Measurements from ENCODE around the gene CEBPZ.
"Not testable (repeated sequence)": the region's sequence is repeated elsewhere in the genome, so short reads cannot be mapped to it uniquely, and the experiment has no call there.

Gene CEBPZ

DNA sequence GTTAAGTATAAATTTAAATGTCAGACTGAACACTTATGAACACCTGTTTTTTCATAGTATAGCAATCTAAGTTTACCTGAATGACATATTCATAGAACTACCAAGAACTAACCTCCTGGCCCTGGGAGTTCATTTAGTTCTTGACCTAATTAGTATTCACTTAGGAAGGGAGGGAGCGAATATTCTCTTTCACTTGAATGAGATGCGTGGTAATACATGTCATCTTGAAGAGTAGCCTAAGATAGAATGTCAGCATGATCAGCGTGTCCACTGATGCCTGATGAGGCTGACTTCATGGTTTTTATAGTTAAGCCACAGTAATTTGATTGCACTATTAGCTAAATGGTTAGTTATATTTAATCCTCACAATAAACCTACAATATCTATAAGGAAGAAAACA lies 13.4 kb upstream of the CEBPZ start:
- TF ChIP-seq POLR2AphosphoS5 (IDR thresholded peaks at IDR 0.05; ENCODE audit: low read depth, low read length): no peak
- no peak for TF ChIP-seq TAF1 (IDR thresholded peaks at IDR 0.05; ENCODE audit: borderline replicate concordance, low read depth, low read length)
- no peak for TF ChIP-seq POLR2A (IDR thresholded peaks at IDR 0.05; ENCODE audit: low read depth, low read length)
- FAIRE-seq (no peak), DNase-seq (ENCODE audit: insufficient read length) (no peak)

DNA sequence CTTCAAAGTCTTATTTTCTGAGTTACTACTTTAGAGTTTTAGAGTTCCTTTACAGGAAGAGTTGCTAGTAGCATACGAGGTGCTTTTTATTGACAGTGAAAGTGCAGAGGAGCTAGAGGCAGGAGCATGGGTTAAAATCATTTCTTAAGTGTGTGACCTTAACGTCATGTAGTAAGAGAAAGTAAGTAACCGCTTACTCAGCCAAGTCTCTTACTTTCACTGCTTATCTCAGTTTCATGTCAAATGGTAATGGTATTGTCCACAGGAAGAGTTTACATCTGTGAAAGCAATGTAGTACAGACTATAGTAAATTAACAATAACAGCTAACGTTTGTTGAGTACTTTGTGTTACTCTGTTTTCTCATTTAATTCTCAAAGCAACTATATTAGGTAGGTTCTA lies 12.6 kb upstream of the CEBPZ start:
- DNase-seq (ENCODE audit: insufficient read length) (no peak), FAIRE-seq (no peak)
- TF ChIP-seq POLR2A (IDR thresholded peaks at IDR 0.05; ENCODE audit: low read depth, low read length): no peak
- no peak for TF ChIP-seq TAF1 (IDR thresholded peaks at IDR 0.05; ENCODE audit: borderline replicate concordance, low read depth, low read length)
- no peak for TF ChIP-seq POLR2AphosphoS5 (IDR thresholded peaks at IDR 0.05; ENCODE audit: low read depth, low read length)

GRCh38 chr2:37243435-37243834 lies 12.0 kb upstream of the CEBPZ start:
- no peak for TF ChIP-seq TAF1 (IDR thresholded peaks at IDR 0.05; ENCODE audit: borderline replicate concordance, low read depth, low read length)
- TF ChIP-seq POLR2A (IDR thresholded peaks at IDR 0.05; ENCODE audit: low read depth, low read length): no peak
- no peak for TF ChIP-seq POLR2AphosphoS5 (IDR thresholded peaks at IDR 0.05; ENCODE audit: low read depth, low read length)
- DNase-seq (ENCODE audit: insufficient read length) (no peak), FAIRE-seq (no peak)

DNA sequence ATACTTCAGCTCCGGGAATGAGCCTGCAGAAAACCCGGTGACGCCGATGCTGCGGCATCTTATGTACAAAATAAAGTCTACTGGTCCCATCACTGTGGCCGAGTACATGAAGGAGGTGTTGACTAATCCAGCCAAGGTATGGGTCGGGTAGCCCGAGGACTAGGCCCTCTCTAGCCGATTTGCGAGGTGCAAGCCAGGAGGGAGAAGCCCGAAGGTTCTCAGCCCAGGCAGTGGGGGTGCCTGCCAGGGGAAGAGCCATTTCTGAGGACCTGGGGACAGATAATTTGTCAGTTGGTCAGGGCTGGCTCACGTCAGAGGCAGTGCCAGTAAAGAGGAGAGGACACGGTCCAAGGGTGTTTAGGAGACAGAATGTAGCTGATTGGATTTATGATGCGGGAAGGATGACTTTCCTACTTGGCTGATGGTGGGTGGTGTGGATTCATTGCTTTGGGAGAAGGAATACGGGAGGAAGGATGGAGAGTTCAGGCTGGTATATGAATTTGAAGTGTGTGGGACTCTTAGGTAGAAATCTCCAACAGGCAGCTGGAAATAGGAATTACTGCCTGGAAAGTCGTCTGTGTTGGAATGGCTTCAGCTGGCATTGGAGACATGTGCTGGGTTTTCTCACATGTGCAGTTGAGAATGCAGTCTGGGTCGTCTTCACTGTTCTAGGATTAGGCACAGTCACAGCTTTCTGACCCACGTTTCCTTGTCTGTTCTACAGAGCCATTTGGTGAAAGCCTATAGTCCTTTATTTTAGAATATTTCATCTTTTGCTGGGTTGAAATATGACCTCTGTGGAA lies 936 bp upstream of the CEBPZ start:
- no peak for TF ChIP-seq POLR2A (IDR thresholded peaks at IDR 0.05; ENCODE audit: low read depth, low read length)
- TF ChIP-seq TAF1 (IDR thresholded peaks at IDR 0.05; ENCODE audit: borderline replicate concordance, low read depth, low read length): no peak
- TF ChIP-seq POLR2AphosphoS5 (IDR thresholded peaks at IDR 0.05; ENCODE audit: low read depth, low read length): no peak
- FAIRE-seq: peak; percentile 14
- DNase-seq (ENCODE audit: insufficient read length): peak; percentile 27

GRCh38 chr2:37230581-37230980 lies 815 bp downstream of the CEBPZ start:
- FAIRE-seq: no peak
- no peak for TF ChIP-seq TAF1 (IDR thresholded peaks at IDR 0.05; ENCODE audit: borderline replicate concordance, low read depth, low read length)
- no peak for DNase-seq (ENCODE audit: insufficient read length)

DNA sequence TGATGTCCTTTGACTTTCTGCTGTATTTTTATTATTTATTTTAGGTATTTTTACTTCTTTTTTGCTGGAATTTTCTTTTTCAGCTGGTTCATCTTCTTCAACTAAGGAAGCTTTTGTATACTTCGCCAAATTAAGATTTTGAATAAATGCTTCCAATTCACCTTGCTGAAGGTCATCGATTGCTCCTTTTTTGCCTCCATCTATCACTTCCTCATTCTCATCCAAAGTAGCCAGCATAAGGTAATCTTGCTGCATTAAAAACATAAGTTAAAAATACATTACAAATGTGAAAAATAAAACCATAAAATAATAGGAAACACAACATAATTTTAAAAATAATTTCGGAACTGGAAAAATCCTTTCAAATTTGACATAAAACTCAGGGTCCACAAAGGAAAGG lies 2.6 kb downstream of the CEBPZ start:
- FAIRE-seq: no peak
- no peak for TF ChIP-seq POLR2AphosphoS5 (IDR thresholded peaks at IDR 0.05; ENCODE audit: low read depth, low read length)
- no peak for TF ChIP-seq TAF1 (IDR thresholded peaks at IDR 0.05; ENCODE audit: borderline replicate concordance, low read depth, low read length)
- no peak for TF ChIP-seq POLR2A (IDR thresholded peaks at IDR 0.05; ENCODE audit: low read depth, low read length)
- DNase-seq (ENCODE audit: insufficient read length): no peak

GRCh38 chr2:37226863-37227262 lies 4.5 kb downstream of the CEBPZ start:
- DNase-seq (ENCODE audit: insufficient read length) (no peak), FAIRE-seq (no peak)
- no peak for TF ChIP-seq POLR2A (IDR thresholded peaks at IDR 0.05; ENCODE audit: low read depth, low read length)
- TF ChIP-seq TAF1 (IDR thresholded peaks at IDR 0.05; ENCODE audit: borderline replicate concordance, low read depth, low read length): no peak
- no peak for TF ChIP-seq POLR2AphosphoS5 (IDR thresholded peaks at IDR 0.05; ENCODE audit: low read depth, low read length)

DNA sequence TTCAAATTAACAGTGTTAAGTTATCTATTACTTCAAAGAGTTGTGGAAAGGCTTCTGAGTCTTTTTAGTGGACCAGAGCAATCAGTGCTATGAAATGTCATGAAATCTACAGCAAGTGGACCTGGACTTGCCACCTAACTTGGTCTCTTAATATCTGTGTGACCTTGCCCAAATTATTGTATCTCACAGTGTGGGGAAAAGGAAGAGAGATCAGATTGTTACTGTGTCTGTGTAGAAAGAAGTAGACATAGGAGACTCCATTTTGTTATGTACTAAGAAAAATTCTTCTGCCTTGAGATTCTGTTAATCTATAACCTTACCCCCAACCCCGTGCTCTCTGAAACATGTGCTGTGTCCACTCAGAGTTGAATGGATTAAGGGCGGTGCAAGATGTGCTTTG lies 6.3 kb downstream of the CEBPZ start:
- not testable (repeated sequence) for DNase-seq (ENCODE audit: insufficient read length); FAIRE-seq

- no peak for TF ChIP-seq POLR2AphosphoS5 (IDR thresholded peaks at IDR 0.05; ENCODE audit: low read depth, low read length)
- TF ChIP-seq TAF1 (IDR thresholded peaks at IDR 0.05; ENCODE audit: borderline replicate concordance, low read depth, low read length): no peak
- no peak for TF ChIP-seq POLR2A (IDR thresholded peaks at IDR 0.05; ENCODE audit: low read depth, low read length)
- no peak for DNase-seq (ENCODE audit: insufficient read length)
- FAIRE-seq: no peak
These were observed 7.3 kb downstream of the CEBPZ start for GRCh38 chr2:37224063-37224462.

DNA sequence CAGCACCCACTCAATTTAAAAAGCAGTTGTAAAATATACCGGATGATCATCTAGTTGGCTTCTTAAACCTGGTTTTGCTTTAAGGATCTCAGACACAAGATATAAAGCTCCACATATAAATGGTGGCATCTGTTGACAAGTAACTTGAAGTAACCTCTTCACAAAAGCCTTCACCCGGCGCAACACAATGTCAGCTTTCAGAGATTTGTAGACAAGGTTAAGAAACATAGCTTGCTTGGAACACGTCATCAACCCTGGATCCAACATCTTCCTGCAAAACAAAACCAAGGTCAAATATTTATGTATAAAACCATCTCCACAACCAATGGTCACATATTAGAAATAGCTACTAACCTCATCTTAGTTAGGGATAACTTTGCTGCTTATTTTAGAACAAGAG lies 8.3 kb downstream of the CEBPZ start:
- TF ChIP-seq POLR2AphosphoS5 (IDR thresholded peaks at IDR 0.05; ENCODE audit: low read depth, low read length) (no peak), POLR2A (IDR thresholded peaks at IDR 0.05; ENCODE audit: low read depth, low read length) (no peak), TAF1 (IDR thresholded peaks at IDR 0.05; ENCODE audit: borderline replicate concordance, low read depth, low read length) (no peak)
- FAIRE-seq (no peak), DNase-seq (ENCODE audit: insufficient read length) (no peak)

- no peak for DNase-seq (ENCODE audit: insufficient read length)
- no peak for FAIRE-seq
These were observed 12.3 kb downstream of the CEBPZ start for GRCh38 chr2:37219046-37219445.

DNA sequence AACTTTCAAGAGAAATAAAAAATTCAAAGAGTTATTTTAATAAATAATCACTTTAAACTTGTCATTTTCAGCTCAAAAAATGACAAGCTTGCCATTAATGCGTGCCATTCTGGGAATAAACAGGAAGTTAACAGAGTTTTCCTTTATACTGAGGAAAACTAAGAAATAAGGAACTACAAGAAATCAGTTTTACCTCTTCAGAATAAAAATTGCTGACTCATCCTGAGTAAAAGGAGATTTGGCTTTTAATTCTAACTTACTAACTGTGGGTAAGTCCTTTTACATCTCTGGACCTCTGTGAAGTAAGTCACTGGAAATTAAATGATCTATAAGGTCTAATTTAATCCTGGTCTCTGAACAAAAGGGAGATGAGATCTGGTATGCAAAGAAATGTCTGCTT lies 16.1 kb downstream of the CEBPZ start:
- FAIRE-seq (no peak), DNase-seq (ENCODE audit: insufficient read length) (no peak)
- no peak for TF ChIP-seq TAF1 (IDR thresholded peaks at IDR 0.05; ENCODE audit: borderline replicate concordance, low read depth, low read length)
- TF ChIP-seq POLR2AphosphoS5 (IDR thresholded peaks at IDR 0.05; ENCODE audit: low read depth, low read length): no peak
- no peak for TF ChIP-seq POLR2A (IDR thresholded peaks at IDR 0.05; ENCODE audit: low read depth, low read length)

More at GRCh38 chr2:37219046-37219445, 12.3 kb downstream of the CEBPZ start:
- TF ChIP-seq POLR2AphosphoS5 (IDR thresholded peaks at IDR 0.05; ENCODE audit: low read depth, low read length) (no peak), POLR2A (IDR thresholded peaks at IDR 0.05; ENCODE audit: low read depth, low read length) (no peak)

GRCh38 chr2:37211939-37212338 lies 19.5 kb downstream of the CEBPZ start:
- no peak for FAIRE-seq
- TF ChIP-seq POLR2AphosphoS5 (IDR thresholded peaks at IDR 0.05; ENCODE audit: low read depth, low read length) (no peak), POLR2A (IDR thresholded peaks at IDR 0.05; ENCODE audit: low read depth, low read length) (no peak), TAF1 (IDR thresholded peaks at IDR 0.05; ENCODE audit: borderline replicate concordance, low read depth, low read length) (no peak)
- DNase-seq (ENCODE audit: insufficient read length): no peak

Data from GM12892 (cell line).